HepG2 (cell line): ENCODE measurements around the gene SLC41A3. TPM values are rescaled to one million over a fixed set of nuclear protein-coding genes. Genes with fewer than 3 reads are reported as not detected.

Experiments used
- MEIS2 ChIP-seq: sonication (generic); formaldehyde crosslinking; IDR thresholded peaks from 2 replicates; pipeline ENCODE4 v1.9.0; 2021; ENCODE audit warnings: mild to moderate bottlenecking, missing genetic modification reagents
- RBM39 ChIP-seq: fragments of 200-400 bp; formaldehyde crosslinking; IDR thresholded peaks from one replicate; pipeline ENCODE4 v1.6.1; 2018; ENCODE audit warnings: antibody characterized with exemption, mild to moderate bottlenecking, low read depth, low read length; ENCODE audit not compliant: poor library complexity, severe bottlenecking
- SAP130 ChIP-seq: IDR thresholded peaks from 2 replicates; pipeline ENCODE4 v1.6.1; 2016; ENCODE audit warnings: low read depth
- SMAD3 ChIP-seq: sonication (generic); formaldehyde crosslinking; IDR thresholded peaks from 2 replicates; pipeline ENCODE4 v1.4.0; 2020; ENCODE audit warnings: missing genetic modification reagents
- WIZ ChIP-seq: sonication (generic); formaldehyde crosslinking; IDR thresholded peaks from 2 replicates; pipeline ENCODE4 v1.5.1; 2020; ENCODE audit warnings: mild to moderate bottlenecking, missing genetic modification reagents
- ZNF124 ChIP-seq: sonication (generic); formaldehyde crosslinking; IDR thresholded peaks from 2 replicates; pipeline ENCODE4 v1.4.0; 2020; ENCODE audit warnings: missing genetic modification reagents
- ZNF292 ChIP-seq: sonication (generic); formaldehyde crosslinking; IDR thresholded peaks from 2 replicates; pipeline ENCODE4 v1.8.1; 2022; ENCODE audit warnings: mild to moderate bottlenecking, low read depth, missing genetic modification reagents, borderline replicate concordance
- polyA plus RNA-seq, 8 experiments: library from polyadenylated mRNA; depleted of rRNA in 3 of 8; stranded (reverse) in 7 of 8; unstranded in 1 of 8; fragments of >200 nt; fragmentation: Illumina TruSeq in 4 of 8; extraction: Trizol in 4 of 8; gene quantifications; 2 replicates each; pipeline versions ENCODE4 v1.2.1 to v1.2.3, GENCODE V29; 2011 to 2016; ENCODE audit warnings: low read depth in 4 of 8, missing spikeins in 1 of 8, mixed read lengths in 1 of 8; ENCODE audit not compliant: insufficient read depth in 1 of 8
- total RNA-seq, 5 experiments: library from RNA; depleted of rRNA; stranded (reverse); fragments of >200 nt; fragmentation: Illumina TruSeq; extraction: Trizol; gene quantifications; 2 replicates each; pipeline ENCODE4 v1.2.3, GENCODE V29; 2016; ENCODE audit warnings: low read depth in 1 of 5
- TF ChIP-seq, protein P1 (sequence below): sonication (generic); formaldehyde crosslinking; IDR thresholded peaks from 2 replicates; pipeline ENCODE4 v1.9.0; 2021; ENCODE audit warnings: mild to moderate bottlenecking, missing genetic modification reagents

SLC41A3 gene
- total and polyA plus RNA-seq, 2 of the 13 experiments (the other 11 are each of a cell fraction or from before 2014, with no cell fraction given), result 26.0 to 71.1 TPM

DNA sequence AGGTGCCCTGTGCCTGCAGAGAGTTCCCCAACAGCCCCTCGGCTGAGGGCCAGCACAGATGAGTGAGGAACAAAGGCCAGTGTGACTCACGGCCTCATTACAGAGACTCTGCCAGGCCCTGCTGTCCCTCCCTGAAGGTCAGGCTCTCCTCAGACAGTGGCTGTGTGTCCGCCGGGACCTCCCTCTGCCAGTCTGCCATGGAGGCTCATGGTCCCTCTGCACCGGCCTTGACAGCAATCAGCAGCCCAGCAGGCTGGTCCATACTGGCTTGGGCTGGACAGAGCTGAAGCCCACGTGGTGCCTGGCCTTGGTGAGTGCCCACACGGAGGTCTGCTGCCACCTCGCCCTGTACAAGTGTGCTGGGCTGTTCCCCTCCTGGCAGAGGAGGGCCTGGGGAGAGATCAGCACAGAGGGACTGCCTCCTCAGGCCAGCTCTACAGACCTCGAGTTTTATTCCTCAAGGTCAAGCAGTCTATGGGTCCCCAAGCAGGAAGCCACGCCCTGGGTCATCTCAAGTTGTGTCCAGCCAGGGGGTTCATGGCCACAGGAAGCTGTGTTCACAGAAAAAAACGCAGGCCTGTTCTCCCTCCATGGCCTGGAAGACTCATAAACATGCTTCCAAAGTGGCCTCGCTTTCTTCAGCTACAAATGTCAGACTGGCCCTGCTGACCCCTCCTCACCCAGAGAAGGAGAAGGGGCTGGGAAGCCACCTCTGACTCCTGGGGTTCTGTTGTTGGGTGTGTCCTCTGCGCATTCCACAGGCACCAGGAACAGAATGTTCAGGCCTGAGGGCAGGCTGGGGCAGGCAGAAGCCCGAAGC lies 27.0 kb downstream of the SLC41A3 start (continued):
- TF ChIP-seq MEIS2 (CRISPR knock-in tag) (peak; percentile 43; the same call in 1 of the 2 replicates), SAP130 (CRISPR knock-in tag) (peak; percentile 70), RBM39 (peak; percentile 31), ZNF292 (CRISPR knock-in tag) (peak; percentile 78), SMAD3 (CRISPR knock-in tag) (0 out of 2 replicates have a peak, but pooled peaks have one; percentile 10), WIZ (CRISPR knock-in tag) (no peak), ZNF124 (CRISPR knock-in tag) (0 out of 2 replicates have a peak, but pooled peaks have one; percentile 25)
- TF ChIP-seq, protein P1, sequence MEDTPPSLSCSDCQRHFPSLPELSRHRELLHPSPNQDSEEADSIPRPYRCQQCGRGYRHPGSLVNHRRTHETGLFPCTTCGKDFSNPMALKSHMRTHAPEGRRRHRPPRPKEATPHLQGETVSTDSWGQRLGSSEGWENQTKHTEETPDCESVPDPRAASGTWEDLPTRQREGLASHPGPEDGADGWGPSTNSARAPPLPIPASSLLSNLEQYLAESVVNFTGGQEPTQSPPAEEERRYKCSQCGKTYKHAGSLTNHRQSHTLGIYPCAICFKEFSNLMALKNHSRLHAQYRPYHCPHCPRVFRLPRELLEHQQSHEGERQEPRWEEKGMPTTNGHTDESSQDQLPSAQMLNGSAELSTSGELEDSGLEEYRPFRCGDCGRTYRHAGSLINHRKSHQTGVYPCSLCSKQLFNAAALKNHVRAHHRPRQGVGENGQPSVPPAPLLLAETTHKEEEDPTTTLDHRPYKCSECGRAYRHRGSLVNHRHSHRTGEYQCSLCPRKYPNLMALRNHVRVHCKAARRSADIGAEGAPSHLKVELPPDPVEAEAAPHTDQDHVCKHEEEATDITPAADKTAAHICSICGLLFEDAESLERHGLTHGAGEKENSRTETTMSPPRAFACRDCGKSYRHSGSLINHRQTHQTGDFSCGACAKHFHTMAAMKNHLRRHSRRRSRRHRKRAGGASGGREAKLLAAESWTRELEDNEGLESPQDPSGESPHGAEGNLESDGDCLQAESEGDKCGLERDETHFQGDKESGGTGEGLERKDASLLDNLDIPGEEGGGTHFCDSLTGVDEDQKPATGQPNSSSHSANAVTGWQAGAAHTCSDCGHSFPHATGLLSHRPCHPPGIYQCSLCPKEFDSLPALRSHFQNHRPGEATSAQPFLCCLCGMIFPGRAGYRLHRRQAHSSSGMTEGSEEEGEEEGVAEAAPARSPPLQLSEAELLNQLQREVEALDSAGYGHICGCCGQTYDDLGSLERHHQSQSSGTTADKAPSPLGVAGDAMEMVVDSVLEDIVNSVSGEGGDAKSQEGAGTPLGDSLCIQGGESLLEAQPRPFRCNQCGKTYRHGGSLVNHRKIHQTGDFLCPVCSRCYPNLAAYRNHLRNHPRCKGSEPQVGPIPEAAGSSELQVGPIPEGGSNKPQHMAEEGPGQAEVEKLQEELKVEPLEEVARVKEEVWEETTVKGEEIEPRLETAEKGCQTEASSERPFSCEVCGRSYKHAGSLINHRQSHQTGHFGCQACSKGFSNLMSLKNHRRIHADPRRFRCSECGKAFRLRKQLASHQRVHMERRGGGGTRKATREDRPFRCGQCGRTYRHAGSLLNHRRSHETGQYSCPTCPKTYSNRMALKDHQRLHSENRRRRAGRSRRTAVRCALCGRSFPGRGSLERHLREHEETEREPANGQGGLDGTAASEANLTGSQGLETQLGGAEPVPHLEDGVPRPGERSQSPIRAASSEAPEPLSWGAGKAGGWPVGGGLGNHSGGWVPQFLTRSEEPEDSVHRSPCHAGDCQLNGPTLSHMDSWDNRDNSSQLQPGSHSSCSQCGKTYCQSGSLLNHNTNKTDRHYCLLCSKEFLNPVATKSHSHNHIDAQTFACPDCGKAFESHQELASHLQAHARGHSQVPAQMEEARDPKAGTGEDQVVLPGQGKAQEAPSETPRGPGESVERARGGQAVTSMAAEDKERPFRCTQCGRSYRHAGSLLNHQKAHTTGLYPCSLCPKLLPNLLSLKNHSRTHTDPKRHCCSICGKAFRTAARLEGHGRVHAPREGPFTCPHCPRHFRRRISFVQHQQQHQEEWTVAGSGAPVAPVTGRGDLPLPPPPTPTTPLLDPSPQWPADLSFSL (CRISPR knock-in tag), result no peak
